Measurements from ENCODE around the gene TFIP11. TPM values are rescaled to one million over a fixed set of nuclear protein-coding genes. Genes with fewer than 3 reads are reported as not detected.

The TFIP11 gene
- total and polyA plus RNA-seq, 9 of the 15 experiments (the other 6 are each of a cell fraction or from before 2014, with no cell fraction given): 11.5 to 38.1 (median 25.2) TPM

DNA sequence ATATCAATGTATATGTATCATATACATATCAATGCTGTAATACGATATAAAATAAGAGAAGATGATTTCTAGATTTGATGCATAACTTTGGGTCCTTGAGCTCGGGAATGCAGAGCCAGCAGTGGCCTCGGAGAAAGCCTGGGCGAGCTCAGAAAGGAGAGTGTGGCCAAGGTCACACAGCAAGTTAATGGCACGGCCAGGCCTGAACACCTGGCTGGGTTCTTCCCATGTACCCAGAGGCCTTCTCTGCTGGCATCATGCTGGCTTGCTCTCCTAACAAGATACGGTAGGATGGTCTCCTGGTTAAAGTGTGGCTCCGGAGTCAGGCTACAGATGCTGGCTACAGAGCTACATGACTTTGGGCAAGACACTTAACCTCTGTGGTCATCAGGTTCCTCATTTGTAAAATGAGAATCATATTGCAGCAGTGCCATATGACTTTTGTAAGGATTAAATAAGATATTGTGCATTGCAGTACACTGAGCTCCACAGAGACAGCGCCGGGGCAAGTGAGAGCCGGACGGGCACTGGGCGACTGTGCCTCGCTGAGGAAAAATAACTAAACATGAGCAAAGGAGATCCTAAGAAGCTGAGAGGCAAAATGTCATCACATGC is 47.8 kb upstream of the TFIP11 start:
- Histone ChIP-seq H3K9me3 (replicated peaks; ENCODE audit: control insufficient read depth, insufficient read depth, low read depth, low read length) (no peaks in the 10 kb centered on the region), H3K27ac (ENCODE audit: extremely low read depth, low read depth, low read length) (no peak overlapping the region; the same call in 2 of the 3 replicates), H3K4me1 (replicated peaks in 1 of 2; ENCODE audit: control insufficient read depth in 2 of 2, insufficient read depth in 2 of 2, low read length in 2 of 2) (peaks cover 0 to 5% of the 10 kb centered on the region in 2 experiments; a peak in 2 of 5 replicates), H4K20me1 (replicated peaks; ENCODE audit: control insufficient read depth, insufficient read depth, low read length) (peaks cover 32% of the 10 kb centered on the region), H2AFZ (ENCODE audit: low read depth, low read length) (no peak overlapping the region), H3K9ac (ENCODE audit: insufficient read depth in 1 of 2, low read depth in 2 of 2, low read length in 2 of 2) (peak overlapping the region in 1 of 2 experiments; percentile 52; a peak in 2 of 4 replicates), H3K36me3 (ENCODE audit: control insufficient read depth, insufficient read depth, low read length) (peaks cover 56% of the 10 kb centered on the region), H3K4me3 (no peak overlapping the region), H3K79me2 (ENCODE audit: control insufficient read depth, insufficient read depth, low read length) (peaks cover 93% of the 10 kb centered on the region), H3K9me1 (ENCODE audit: control insufficient read depth, insufficient read depth, low read length) (peaks cover 5% of the 10 kb centered on the region), H3K4me2 (ENCODE audit: insufficient read depth, low read length) (no peak overlapping the region), H3K27me3 (ENCODE audit: control insufficient read depth in 2 of 2, insufficient read depth in 2 of 2, low read length in 2 of 2) (no peaks in the 10 kb centered on the region)
- no peak for ATAC-seq
- BruUV-seq (replicated peaks): no TSS peak
- in situ Hi-C loops (cut with MboI) (no loop called here), intact Hi-C loops (cut with micrococcal nuclease) (no loop called here)
- no peak for FAIRE-seq
- POLR2A ChIA-PET: no interaction called here
- CTCF ChIA-PET (ENCODE audit: low intra/inter-chr PET ratio): no interaction called here
- WGBS (ENCODE audit: insufficient coverage, low coverage, missing lambda C conversion rate): 87% methylated on average over 7 of the region's 13 CpGs
- no peak for TF ChIP-seq HEY1 (CRISPR knock-in tag; IDR thresholded peaks at IDR 0.05; ENCODE audit: borderline replicate concordance)
- TF ChIP-seq, protein P1, sequence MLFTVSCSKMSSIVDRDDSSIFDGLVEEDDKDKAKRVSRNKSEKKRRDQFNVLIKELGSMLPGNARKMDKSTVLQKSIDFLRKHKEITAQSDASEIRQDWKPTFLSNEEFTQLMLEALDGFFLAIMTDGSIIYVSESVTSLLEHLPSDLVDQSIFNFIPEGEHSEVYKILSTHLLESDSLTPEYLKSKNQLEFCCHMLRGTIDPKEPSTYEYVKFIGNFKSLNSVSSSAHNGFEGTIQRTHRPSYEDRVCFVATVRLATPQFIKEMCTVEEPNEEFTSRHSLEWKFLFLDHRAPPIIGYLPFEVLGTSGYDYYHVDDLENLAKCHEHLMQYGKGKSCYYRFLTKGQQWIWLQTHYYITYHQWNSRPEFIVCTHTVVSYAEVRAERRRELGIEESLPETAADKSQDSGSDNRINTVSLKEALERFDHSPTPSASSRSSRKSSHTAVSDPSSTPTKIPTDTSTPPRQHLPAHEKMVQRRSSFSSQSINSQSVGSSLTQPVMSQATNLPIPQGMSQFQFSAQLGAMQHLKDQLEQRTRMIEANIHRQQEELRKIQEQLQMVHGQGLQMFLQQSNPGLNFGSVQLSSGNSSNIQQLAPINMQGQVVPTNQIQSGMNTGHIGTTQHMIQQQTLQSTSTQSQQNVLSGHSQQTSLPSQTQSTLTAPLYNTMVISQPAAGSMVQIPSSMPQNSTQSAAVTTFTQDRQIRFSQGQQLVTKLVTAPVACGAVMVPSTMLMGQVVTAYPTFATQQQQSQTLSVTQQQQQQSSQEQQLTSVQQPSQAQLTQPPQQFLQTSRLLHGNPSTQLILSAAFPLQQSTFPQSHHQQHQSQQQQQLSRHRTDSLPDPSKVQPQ (CRISPR knock-in tag; IDR thresholded peaks at IDR 0.05; ENCODE audit: borderline replicate concordance): no peak
- no peak for TF ChIP-seq POU5F1 (IDR thresholded peaks at IDR 0.05; ENCODE audit: borderline replicate concordance, low read depth, low read length, partially characterized antibody)
- no peak for TF ChIP-seq GTF2E2 (tag; IDR thresholded peaks at IDR 0.05)
- no peak for TF ChIP-seq SNRNP70 (optimal IDR thresholded peaks at IDR 0.05; ENCODE audit: low read depth, low read length)
- TF ChIP-seq BRF2 (IDR thresholded peaks at IDR 0.05; ENCODE audit: borderline replicate concordance, insufficient read depth, insufficient read length): no peak
- TF ChIP-seq E2F4 (CRISPR knock-in tag; IDR thresholded peaks at IDR 0.05; ENCODE audit: low read depth): no peak
- DNase-seq (ENCODE audit: extremely low read depth in 1 of 4, low spot score in 3 of 4): no peak
